ENCODE data around the gene APOBEC4. TPM values are rescaled to one million over a fixed set of nuclear protein-coding genes. Genes with fewer than 3 reads are reported as not detected.

The APOBEC4 gene
- total RNA-seq, 1 experiment from 2014 or later, result not detected

- Mint-ChIP-seq H3K27ac (ENCODE audit: low read depth, unreplicated experiment) (no peak overlapping the region), H3K4me3 (ENCODE audit: unreplicated experiment) (no peak overlapping the region), H3K4me1 (ENCODE audit: insufficient read depth, unreplicated experiment) (peaks cover 34% of the 10 kb centered on the region), H3K27me3 (ENCODE audit: insufficient read depth, unreplicated experiment) (no peaks in the 10 kb centered on the region), H3K9me3 (ENCODE audit: unreplicated experiment) (no peaks in the 10 kb centered on the region), H3K36me3 (ENCODE audit: insufficient read depth, unreplicated experiment) (no peaks in the 10 kb centered on the region)
- DNase-seq (ENCODE audit: unreplicated experiment), result no peak
- no TSS peak for BruUV-seq (replicated peaks)
- intact Hi-C loops (cut with micrococcal nuclease), result no loop called here
- POLR2A ChIA-PET, result interaction anchor here (1.1 to 1.2 kb wide), 2 partner anchors 14 to 30 kb away, joined by 3 to 5 read pairs; partner anchors contain the start of gene ARPC5
- CTCF ChIA-PET, result interaction anchor here (0.9 to 2.1 kb wide), 4 partner anchors 17 to 80 kb away, joined by 3 to 9 read pairs (median 5); no protein-coding TSS in a partner anchor
- TF ChIP-seq CTCF (IDR thresholded peaks at IDR 0.05; ENCODE audit: unreplicated experiment), result no peak
Observed at GRCh38 chr1:183605904-183606303, 47.2 kb downstream of the APOBEC4 start.

- Mint-ChIP-seq H3K4me1 (ENCODE audit: insufficient read depth, unreplicated experiment) (peaks cover 40% of the 10 kb centered on the region), H3K4me3 (ENCODE audit: unreplicated experiment) (no peak overlapping the region), H3K27me3 (ENCODE audit: insufficient read depth, unreplicated experiment) (no peaks in the 10 kb centered on the region), H3K9me3 (ENCODE audit: unreplicated experiment) (no peaks in the 10 kb centered on the region), H3K36me3 (ENCODE audit: insufficient read depth, unreplicated experiment) (no peaks in the 10 kb centered on the region), H3K27ac (ENCODE audit: low read depth, unreplicated experiment) (no peak overlapping the region)
- no peak for TF ChIP-seq CTCF (IDR thresholded peaks at IDR 0.05; ENCODE audit: unreplicated experiment)
- POLR2A ChIA-PET, result interaction anchor here (0.8 to 1.6 kb wide), 2 partner anchors 15 to 21 kb away, joined by 3 read pairs; no protein-coding TSS in a partner anchor
- DNase-seq (ENCODE audit: unreplicated experiment), result no peak
- intact Hi-C loops (cut with micrococcal nuclease), result no loop called here
- CTCF ChIA-PET, result interaction anchor here (0.8 to 0.9 kb wide), 2 partner anchors 13 to 81 kb away, joined by 3 read pairs; no protein-coding TSS in a partner anchor
- BruUV-seq (replicated peaks), result no TSS peak
Observed at GRCh38 chr1:183604815-183605214, 48.3 kb downstream of the APOBEC4 start.

- H3K27ac Mint-ChIP-seq (ENCODE audit: low read depth, unreplicated experiment), result no peak overlapping the region
- H3K4me3 Mint-ChIP-seq (ENCODE audit: unreplicated experiment), result no peak overlapping the region
- H3K36me3 Mint-ChIP-seq (ENCODE audit: insufficient read depth, unreplicated experiment), result no peaks in the 10 kb centered on the region
- H3K4me1 Mint-ChIP-seq (ENCODE audit: insufficient read depth, unreplicated experiment), result peaks cover 41% of the 10 kb centered on the region
- CTCF ChIA-PET, result interaction anchor here (0.6 to 1.6 kb wide), 3 partner anchors 18 to 51 kb away, joined by 3 read pairs; no protein-coding TSS in a partner anchor
- intact Hi-C loops (cut with micrococcal nuclease), result no loop called here
- no peak for DNase-seq (ENCODE audit: unreplicated experiment)
- H3K27me3 Mint-ChIP-seq (ENCODE audit: insufficient read depth, unreplicated experiment), result no peaks in the 10 kb centered on the region
- TF ChIP-seq CTCF (IDR thresholded peaks at IDR 0.05; ENCODE audit: unreplicated experiment), result no peak
- BruUV-seq (replicated peaks), result no TSS peak
- no peaks in the 10 kb centered on the region for H3K9me3 Mint-ChIP-seq (ENCODE audit: unreplicated experiment)
- POLR2A ChIA-PET, result interaction anchor here (0.8 to 1.6 kb wide), 2 partner anchors 15 to 21 kb away, joined by 3 read pairs; no protein-coding TSS in a partner anchor
Observed at GRCh38 chr1:183604038-183604808, 48.9 kb downstream of the APOBEC4 start.

- H3K9me3 Mint-ChIP-seq (ENCODE audit: unreplicated experiment), result no peaks in the 10 kb centered on the region
- intact Hi-C loops (cut with micrococcal nuclease), result no loop called here
- no peak for DNase-seq (ENCODE audit: unreplicated experiment)
- no peak for TF ChIP-seq CTCF (IDR thresholded peaks at IDR 0.05; ENCODE audit: unreplicated experiment)
- ChIA-PET POLR2A (interaction anchor here (0.6 kb wide), 1 partner anchor 18 kb away, joined by 3 read pairs; no protein-coding TSS in a partner anchor), CTCF (interaction anchor here (0.5 to 3.3 kb wide), 3 partner anchors 52 to 83 kb away, joined by 3 to 12 read pairs (median 3); no protein-coding TSS in a partner anchor)
- H3K27ac Mint-ChIP-seq (ENCODE audit: low read depth, unreplicated experiment), result no peak overlapping the region
- peaks cover 36% of the 10 kb centered on the region for H3K4me1 Mint-ChIP-seq (ENCODE audit: insufficient read depth, unreplicated experiment)
- H3K27me3 Mint-ChIP-seq (ENCODE audit: insufficient read depth, unreplicated experiment), result no peaks in the 10 kb centered on the region
- H3K36me3 Mint-ChIP-seq (ENCODE audit: insufficient read depth, unreplicated experiment), result no peaks in the 10 kb centered on the region
- no peak overlapping the region for H3K4me3 Mint-ChIP-seq (ENCODE audit: unreplicated experiment)
- BruUV-seq (replicated peaks), result no TSS peak
Observed at GRCh38 chr1:183602510-183602909, 50.6 kb downstream of the APOBEC4 start.
